ENCODE results near the gene PKD1. TPM values are rescaled to one million over a fixed set of nuclear protein-coding genes. Genes with fewer than 3 reads are reported as not detected.
A peak's percentile ranks its signal among the peaks of the same experiment; 100 is the strongest.

The PKD1 gene
- total RNA-seq, 1 donor from 2014 or later = 183 TPM

GRCh38 chr16:2082983-2083364, 52.7 kb downstream of the PKD1 start:
- DNase-seq (ENCODE audit: low spot score in 2 of 2, unreplicated experiment in 2 of 2) = no peak
- H3K27ac Mint-ChIP-seq = peak overlapping the region; percentile 39
- H3K27me3 Mint-ChIP-seq (ENCODE audit: low read depth) = no peaks in the 10 kb centered on the region
- H3K36me3 Mint-ChIP-seq = peaks cover 7% of the 10 kb centered on the region
- TF ChIP-seq, protein P1, sequence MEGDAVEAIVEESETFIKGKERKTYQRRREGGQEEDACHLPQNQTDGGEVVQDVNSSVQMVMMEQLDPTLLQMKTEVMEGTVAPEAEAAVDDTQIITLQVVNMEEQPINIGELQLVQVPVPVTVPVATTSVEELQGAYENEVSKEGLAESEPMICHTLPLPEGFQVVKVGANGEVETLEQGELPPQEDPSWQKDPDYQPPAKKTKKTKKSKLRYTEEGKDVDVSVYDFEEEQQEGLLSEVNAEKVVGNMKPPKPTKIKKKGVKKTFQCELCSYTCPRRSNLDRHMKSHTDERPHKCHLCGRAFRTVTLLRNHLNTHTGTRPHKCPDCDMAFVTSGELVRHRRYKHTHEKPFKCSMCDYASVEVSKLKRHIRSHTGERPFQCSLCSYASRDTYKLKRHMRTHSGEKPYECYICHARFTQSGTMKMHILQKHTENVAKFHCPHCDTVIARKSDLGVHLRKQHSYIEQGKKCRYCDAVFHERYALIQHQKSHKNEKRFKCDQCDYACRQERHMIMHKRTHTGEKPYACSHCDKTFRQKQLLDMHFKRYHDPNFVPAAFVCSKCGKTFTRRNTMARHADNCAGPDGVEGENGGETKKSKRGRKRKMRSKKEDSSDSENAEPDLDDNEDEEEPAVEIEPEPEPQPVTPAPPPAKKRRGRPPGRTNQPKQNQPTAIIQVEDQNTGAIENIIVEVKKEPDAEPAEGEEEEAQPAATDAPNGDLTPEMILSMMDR (IDR thresholded peaks at IDR 0.05; ENCODE audit: unreplicated experiment) = no peak
- no peaks in the 10 kb centered on the region for H3K9me3 Mint-ChIP-seq
- peaks cover 4% of the 10 kb centered on the region for H3K4me1 Mint-ChIP-seq
- H3K4me3 Mint-ChIP-seq = no peak overlapping the region

- no peaks in the 10 kb centered on the region for H3K27me3 Mint-ChIP-seq (ENCODE audit: low read depth)
- no peak for DNase-seq (ENCODE audit: low spot score in 2 of 2, unreplicated experiment in 2 of 2)
- H3K4me1 Mint-ChIP-seq = peaks cover 4% of the 10 kb centered on the region
- no peaks in the 10 kb centered on the region for H3K9me3 Mint-ChIP-seq
- H3K36me3 Mint-ChIP-seq = peaks cover 7% of the 10 kb centered on the region
- H3K4me3 Mint-ChIP-seq = no peak overlapping the region
- TF ChIP-seq, protein P1 (IDR thresholded peaks at IDR 0.05; ENCODE audit: unreplicated experiment) = no peak
- peak overlapping the region; percentile 50 for H3K27ac Mint-ChIP-seq
Measured at GRCh38 chr16:2082171-2082982, 53.3 kb downstream of the PKD1 start.

DNA sequence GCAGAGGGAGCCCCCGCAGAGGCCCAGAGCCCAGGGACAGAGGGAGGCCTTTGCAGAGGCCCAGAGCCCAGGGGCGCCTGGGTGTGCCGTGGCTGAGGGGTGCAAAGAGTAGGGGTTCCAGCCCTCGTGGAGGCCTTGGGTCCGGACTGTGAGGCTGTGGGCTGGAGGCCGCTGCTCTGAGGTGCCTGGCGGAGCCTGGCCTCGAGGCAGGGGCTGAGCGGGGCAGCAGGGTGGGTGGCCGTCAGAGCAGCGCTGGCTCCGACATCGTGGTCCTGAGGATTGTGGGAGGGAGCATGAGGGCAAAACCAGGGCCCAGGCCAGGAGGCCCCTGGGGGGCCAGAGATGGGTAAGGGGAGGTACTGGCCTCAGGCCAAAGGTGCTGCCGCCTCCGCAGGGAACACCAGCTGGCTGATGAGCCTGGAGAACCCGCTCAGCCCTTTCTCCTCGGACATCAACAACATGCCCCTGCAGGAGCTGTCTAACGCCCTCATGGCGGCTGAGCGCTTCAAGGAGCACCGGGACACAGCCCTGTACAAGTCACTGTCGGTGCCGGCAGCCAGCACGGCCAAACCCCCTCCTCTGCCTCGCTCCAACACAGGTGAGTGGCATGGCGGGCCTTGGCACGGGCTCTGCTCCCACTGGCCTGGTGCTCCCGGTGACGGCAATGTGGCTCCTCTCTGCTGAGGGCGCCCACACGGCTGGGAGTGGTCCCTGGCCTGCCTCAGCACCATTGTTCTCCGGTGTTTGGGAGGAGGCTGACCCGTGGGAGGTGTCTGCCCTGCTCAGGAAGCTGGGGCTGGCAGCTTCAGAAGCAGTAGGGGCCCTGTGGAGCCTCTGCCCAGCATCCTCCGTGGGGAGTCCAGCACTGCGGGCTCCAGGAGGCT, 54.3 kb downstream of the PKD1 start:
- no peak overlapping the region for H3K4me3 Mint-ChIP-seq
- H3K27me3 Mint-ChIP-seq (ENCODE audit: low read depth) = no peaks in the 10 kb centered on the region
- H3K27ac Mint-ChIP-seq = no peak overlapping the region
- no peaks in the 10 kb centered on the region for H3K9me3 Mint-ChIP-seq
- DNase-seq (ENCODE audit: low spot score in 2 of 2, unreplicated experiment in 2 of 2) = no peak
- peaks cover 4% of the 10 kb centered on the region for H3K4me1 Mint-ChIP-seq
- TF ChIP-seq, protein P1 (IDR thresholded peaks at IDR 0.05; ENCODE audit: unreplicated experiment) = no peak
- H3K36me3 Mint-ChIP-seq = peaks cover 7% of the 10 kb centered on the region

- DNase-seq (ENCODE audit: low spot score in 2 of 2, unreplicated experiment in 2 of 2) = no peak
- H3K4me1 Mint-ChIP-seq = peaks cover 4% of the 10 kb centered on the region
- no peak overlapping the region for H3K4me3 Mint-ChIP-seq
- peaks cover 11% of the 10 kb centered on the region for H3K36me3 Mint-ChIP-seq
- TF ChIP-seq, protein P1 (IDR thresholded peaks at IDR 0.05; ENCODE audit: unreplicated experiment) = no peak
- no peaks in the 10 kb centered on the region for H3K9me3 Mint-ChIP-seq
- H3K27ac Mint-ChIP-seq = no peak overlapping the region
- H3K27me3 Mint-ChIP-seq (ENCODE audit: low read depth) = no peaks in the 10 kb centered on the region
Measured at GRCh38 chr16:2079991-2080390, 55.7 kb downstream of the PKD1 start.

GRCh38 chr16:2079311-2079800, 56.3 kb downstream of the PKD1 start:
- TF ChIP-seq, protein P1 (IDR thresholded peaks at IDR 0.05; ENCODE audit: unreplicated experiment) = no peak
- DNase-seq (ENCODE audit: low spot score in 2 of 2, unreplicated experiment in 2 of 2) = no peak
- H3K27me3 Mint-ChIP-seq (ENCODE audit: low read depth) = no peaks in the 10 kb centered on the region
- H3K9me3 Mint-ChIP-seq = no peaks in the 10 kb centered on the region
- no peak overlapping the region for H3K4me3 Mint-ChIP-seq
- H3K36me3 Mint-ChIP-seq = peaks cover 15% of the 10 kb centered on the region
- H3K27ac Mint-ChIP-seq = no peak overlapping the region
- peaks cover 4% of the 10 kb centered on the region for H3K4me1 Mint-ChIP-seq

All from mesothelial cell of epicardium (in vitro differentiated cells).